Stimulated activated naive CD4-positive, alpha-beta T cell treated with Interleukin-2 at 50 U/mL for 16 hours (primary cell): Measurements from ENCODE around the gene ACAD8.

Source experiments
- DNase-seq: peaks from one replicate; lab custom pipeline; 2025; lab: John Stamatoyannopoulos, UW

ACAD8 gene

GRCh38 chr11:134253188-134253993, at the start of gene ACAD8, which contains the start of gene THYN1:
ACAD8 (plus strand) TSS chr11:134253568; CDS start chr11:134253601, 33 bp downstream.
THYN1 (minus strand) TSS chr11:134253352; CDS start chr11:134252882, 470 bp downstream.
- peak; percentile 96 for DNase-seq

- no peak for DNase-seq
Measured at GRCh38 chr11:134205729-134206128, 47.6 kb upstream of the ACAD8 start.

GRCh38 chr11:134206185-134206584, 47.2 kb upstream of the ACAD8 start:
- DNase-seq = no peak

- peak; percentile 60 for DNase-seq
Measured at GRCh38 chr11:134207538-134208239, 45.7 kb upstream of the ACAD8 start.

GRCh38 chr11:134215836-134216235, 37.5 kb upstream of the ACAD8 start:
- DNase-seq = no peak

GRCh38 chr11:134216816-134217215, 36.6 kb upstream of the ACAD8 start:
- DNase-seq = no peak

GRCh38 chr11:134223121-134223520, 30.2 kb upstream of the ACAD8 start:
- DNase-seq = no peak

GRCh38 chr11:134223836-134224709, 29.3 kb upstream of the ACAD8 start, which contains the start of the genes NCAPD3 and VPS26B:
NCAPD3 (minus strand) TSS chr11:134223967; CDS start chr11:134223926, 41 bp downstream.
VPS26B (plus strand) TSS chr11:134224671; CDS start chr11:134225123, 452 bp downstream.
- peak; percentile 95 for DNase-seq

GRCh38 chr11:134224710-134225664, 28.4 kb upstream of the ACAD8 start:
- peak; percentile 61 for DNase-seq

GRCh38 chr11:134226806-134227325, 26.5 kb upstream of the ACAD8 start:
- DNase-seq = no peak

GRCh38 chr11:134228625-134229024, 24.7 kb upstream of the ACAD8 start:
- peak; percentile 12 for DNase-seq

GRCh38 chr11:134229126-134229790, 24.1 kb upstream of the ACAD8 start:
- no peak for DNase-seq

- DNase-seq = no peak
Measured at GRCh38 chr11:134230339-134230738, 23.0 kb upstream of the ACAD8 start.

GRCh38 chr11:134231958-134232659, 21.3 kb upstream of the ACAD8 start:
- no peak for DNase-seq

- DNase-seq = no peak
Measured at GRCh38 chr11:134233729-134234179, 19.6 kb upstream of the ACAD8 start.

- DNase-seq = no peak
Measured at GRCh38 chr11:134235399-134235798, 18.0 kb upstream of the ACAD8 start.

GRCh38 chr11:134236834-134237556, 16.4 kb upstream of the ACAD8 start:
- DNase-seq = no peak

- DNase-seq = no peak
Measured at GRCh38 chr11:134237557-134237922, 15.8 kb upstream of the ACAD8 start.

GRCh38 chr11:134238956-134239355, 14.4 kb upstream of the ACAD8 start:
- DNase-seq = no peak
